Islet of Langerhans (tissue), 1 donor: ENCODE results near the gene FASN.
"Not testable (repeated sequence)": the region's sequence is repeated elsewhere in the genome, so short reads cannot be mapped to it uniquely, and the experiment has no call there.

Experiments used
- FAIRE-seq: peaks from one replicate; lab custom pipeline; 2011; peaks lifted over from hg19 to GRCh38; lab: Jason Lieb, UNC

Gene FASN

GRCh38 chr17:82039695-82040299 is 58.2 kb downstream of the FASN start:
- FAIRE-seq, result no peak

- not testable (repeated sequence) for FAIRE-seq
Measured at GRCh38 chr17:82038796-82039409, 59.1 kb downstream of the FASN start.

DNA sequence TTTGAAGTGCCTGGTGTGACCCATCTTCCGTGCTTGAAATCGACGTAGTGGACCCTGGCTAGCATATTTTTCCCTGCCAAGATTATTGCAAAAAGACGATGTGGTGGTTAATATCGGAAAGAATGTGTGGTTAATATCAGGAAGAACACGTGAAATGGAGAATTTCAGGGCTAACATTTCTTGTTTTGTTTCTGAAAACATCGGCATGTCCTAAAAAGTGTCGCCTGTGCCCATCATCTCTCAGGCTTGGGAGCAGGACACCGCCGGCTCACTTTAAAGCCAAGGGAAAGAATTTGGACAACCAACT is 60.2 kb downstream of the FASN start:
- no peak for FAIRE-seq

DNA sequence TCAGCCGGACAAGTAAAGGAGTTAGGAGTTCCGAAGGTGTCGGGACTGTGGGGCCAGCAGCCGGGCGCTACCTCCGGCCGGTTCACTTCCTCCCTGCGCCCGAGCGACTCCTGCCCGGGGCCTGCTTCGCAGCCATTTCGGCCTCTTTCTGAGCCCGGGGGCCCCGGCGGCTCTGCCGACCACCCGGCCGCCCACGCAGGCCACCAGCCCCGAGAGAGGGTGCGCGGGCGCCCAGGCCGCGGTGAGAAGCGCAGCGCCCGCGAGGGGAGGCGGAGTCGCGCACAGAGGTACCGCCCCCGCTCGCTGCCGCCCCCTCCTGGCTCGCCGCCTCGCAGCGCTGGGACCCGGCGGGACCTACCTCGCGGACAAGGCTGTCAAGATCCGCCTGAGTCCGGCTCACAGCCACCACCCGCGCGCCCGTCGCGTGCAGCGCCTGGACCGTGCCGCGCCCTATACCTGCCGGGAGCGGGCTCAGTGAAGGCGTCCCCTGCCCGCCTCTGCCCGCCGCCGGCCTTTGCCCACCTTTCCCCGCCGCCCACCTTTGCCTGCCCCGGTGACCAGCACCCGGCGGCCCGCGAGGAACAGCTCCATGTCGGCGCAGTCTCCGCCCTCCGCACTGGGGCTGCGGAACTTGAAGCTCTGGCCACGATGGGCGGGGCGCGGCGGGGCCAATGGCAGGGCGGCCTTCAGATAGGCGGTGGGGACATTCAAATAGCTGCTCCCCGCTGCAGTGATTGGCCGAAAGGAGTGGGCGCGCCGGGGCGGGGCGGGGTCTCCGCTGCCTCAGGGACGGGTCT is 60.7 kb downstream of the FASN start, which contains the start of gene DCXR:
DCXR (minus strand) TSS at position 606 of the 797 bp plus-strand sequence; CDS start at position 591, 15 bp downstream.
- no peak for FAIRE-seq

DNA sequence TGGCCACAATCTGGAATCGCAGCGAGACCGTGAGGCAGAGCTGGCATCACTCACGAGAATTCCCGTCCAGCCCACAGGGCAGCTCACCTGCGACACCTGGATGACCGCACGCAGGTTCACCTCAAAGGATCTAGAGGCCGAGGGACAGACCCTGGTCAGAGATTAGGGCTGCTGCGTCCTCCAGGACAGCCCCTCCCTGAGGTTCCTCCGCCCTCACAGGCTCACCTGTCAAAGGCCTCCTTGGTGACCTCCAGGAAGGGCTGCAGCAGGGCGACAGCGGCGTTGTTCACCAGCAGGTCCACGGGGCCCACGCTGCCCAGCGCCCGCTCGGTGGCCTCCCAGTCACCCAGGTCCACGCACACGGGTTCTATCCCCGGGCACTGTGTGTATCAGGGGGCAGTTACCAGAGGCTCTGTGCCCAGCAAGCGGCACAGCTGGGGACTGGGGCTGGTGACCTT is 61.4 kb downstream of the FASN start:
- no peak for FAIRE-seq

DNA sequence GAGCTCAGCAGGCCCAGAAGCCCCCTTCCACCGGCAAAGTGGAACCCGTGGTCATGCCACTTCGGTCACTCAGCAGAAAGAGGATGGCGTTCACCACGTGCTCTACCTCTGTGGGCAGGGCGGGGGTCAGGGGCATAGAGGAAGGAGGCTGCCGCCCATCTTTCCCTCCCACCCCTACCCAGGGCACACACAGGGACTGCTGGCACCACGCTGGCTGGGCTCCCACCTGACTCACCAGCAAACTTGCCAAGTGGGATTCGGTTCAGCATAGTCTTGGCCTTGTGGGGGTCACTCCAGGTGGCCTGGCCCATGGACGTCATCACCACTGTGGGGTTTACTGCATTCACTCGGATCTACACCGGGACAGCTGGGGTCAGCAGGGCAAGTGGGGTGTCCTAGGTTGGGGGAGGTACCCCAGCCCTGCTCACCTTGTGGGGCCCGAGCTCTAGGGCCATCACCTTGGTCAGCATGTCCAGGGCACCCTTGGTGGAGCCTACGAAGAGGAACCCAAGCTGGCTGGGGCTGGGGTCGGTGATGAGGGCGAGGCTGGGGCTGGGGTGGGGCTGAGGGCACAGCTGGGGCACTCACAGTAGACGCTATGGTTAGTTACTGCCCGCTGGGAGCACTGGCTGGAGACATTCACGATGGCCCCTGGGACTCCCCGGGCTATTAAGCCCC is 61.9 kb downstream of the FASN start:
- FAIRE-seq, result no peak

DNA sequence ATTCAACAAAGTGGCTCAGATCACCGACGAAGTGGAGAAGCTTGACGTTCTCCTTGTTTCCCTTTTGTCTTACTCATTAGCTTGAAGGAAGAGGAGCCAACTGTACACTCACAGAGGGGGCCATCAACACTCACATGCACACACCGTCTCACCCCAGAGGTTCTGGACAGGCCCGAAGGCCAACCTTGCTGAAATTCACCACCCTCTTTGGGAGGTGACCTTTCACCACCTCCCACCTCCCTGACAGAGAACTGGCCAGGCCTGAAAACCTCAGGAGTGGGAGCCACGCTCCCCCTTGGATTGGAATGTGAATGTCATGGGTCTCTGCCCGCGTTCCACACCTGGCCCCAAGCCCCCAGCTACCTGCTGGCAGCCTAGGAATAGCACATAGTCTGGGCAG is 62.5 kb downstream of the FASN start:
- FAIRE-seq, result no peak

- FAIRE-seq, result no peak
Measured at GRCh38 chr17:82034371-82035011, 63.5 kb downstream of the FASN start.

GRCh38 chr17:82033359-82034085 is 64.5 kb downstream of the FASN start:
- no peak for FAIRE-seq

GRCh38 chr17:82031885-82032627 is 66.0 kb downstream of the FASN start:
- FAIRE-seq, result no peak

- no peak for FAIRE-seq
Measured at GRCh38 chr17:82031303-82031884, 66.6 kb downstream of the FASN start, which contains the start of gene RAC3. RAC3 (plus strand) TSS chr17:82031678; CDS start chr17:82031762, 84 bp downstream.

DNA sequence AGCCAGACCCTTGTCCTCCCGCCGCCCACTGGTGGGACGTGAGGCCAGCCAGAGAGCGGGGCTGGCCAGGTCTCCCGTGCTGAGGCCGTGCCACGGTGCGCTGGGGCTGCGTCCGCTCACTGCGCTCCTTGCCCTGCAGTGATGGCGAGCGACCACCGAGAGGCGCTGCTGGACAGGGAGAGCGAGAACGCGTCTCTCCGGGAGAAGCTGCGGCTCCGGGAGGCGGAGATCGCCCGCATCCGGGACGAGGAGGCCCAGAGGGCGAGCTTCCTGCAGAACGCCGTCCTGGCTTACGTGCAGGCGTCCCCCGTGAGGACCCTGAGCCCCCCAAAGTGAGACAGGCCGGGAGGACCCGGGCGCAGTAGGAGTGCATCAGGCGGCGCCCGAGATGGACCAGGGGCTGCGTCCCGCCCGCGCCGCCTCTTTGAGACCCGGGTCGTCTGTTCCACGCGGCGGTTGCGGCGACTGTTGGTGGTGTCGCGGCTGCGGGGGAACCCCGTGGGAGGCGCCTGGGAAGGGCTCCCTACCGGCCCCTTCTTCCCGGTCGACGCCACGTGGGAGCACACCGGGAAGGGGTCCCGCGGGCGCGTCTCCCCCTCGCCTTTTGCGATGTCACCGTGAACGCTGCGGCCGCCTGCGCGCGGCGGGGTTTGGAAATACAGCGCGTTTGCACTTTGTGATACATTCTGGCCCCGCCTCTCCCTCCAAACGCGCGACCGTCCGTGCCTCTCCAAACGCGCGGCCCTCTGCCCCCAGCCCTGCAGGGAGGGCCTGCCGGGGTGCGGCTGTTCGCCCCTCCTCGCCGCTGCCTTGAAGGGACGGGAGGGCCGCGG is 67.3 kb downstream of the FASN start:
- FAIRE-seq, result no peak

- no peak for FAIRE-seq
Measured at GRCh38 chr17:82029990-82030469, 68.0 kb downstream of the FASN start.

GRCh38 chr17:82029391-82029790 is 68.6 kb downstream of the FASN start:
- FAIRE-seq, result no peak

- no peak for FAIRE-seq
Measured at GRCh38 chr17:82028966-82029365, 69.1 kb downstream of the FASN start.
